Activated CD4-positive, alpha-beta memory T cell treated with anti-CD3 and anti-CD28 coated beads for 36 hours (primary cell): Measurements from ENCODE around the gene PIAS2. TPM values are rescaled to one million over a fixed set of nuclear protein-coding genes. Genes with fewer than 3 reads are reported as not detected.

Experiments
- CTCF ChIA-PET: fragments of 350-600 bp; sonication (Branson Sonifier 250); formaldehyde crosslinking; loops from one replicate; lab custom pipeline; 2021; ENCODE audit warnings: antibody characterized with exemption, inconsistent platforms; lab: Charles Lee
- POLR2A ChIA-PET: fragments of 350-600 bp; sonication (Branson Sonifier 250); formaldehyde crosslinking; loops from one replicate; lab custom pipeline; 2021; ENCODE audit warnings: antibody characterized with exemption; lab: Charles Lee
- DNase-seq: peaks from one replicate; pipeline ENCODE4 v3.0.0-alpha.2; 2020
- H3K27ac Mint-ChIP-seq: one replicate; pipeline ENCODE4 v1.8.0; 2021; ENCODE audit warnings: mixed read lengths
- H3K27me3 Mint-ChIP-seq: one replicate; pipeline ENCODE4 v1.8.0; 2021; ENCODE audit warnings: mixed read lengths
- H3K36me3 Mint-ChIP-seq: one replicate; pipeline ENCODE4 v1.8.0; 2021; ENCODE audit warnings: mixed read lengths
- H3K4me1 Mint-ChIP-seq: one replicate; pipeline ENCODE4 v1.8.0; 2021; ENCODE audit warnings: low read depth, mixed read lengths
- H3K4me3 Mint-ChIP-seq: one replicate; pipeline ENCODE4 v1.8.0; 2021; ENCODE audit warnings: mild to moderate bottlenecking, mixed read lengths
- H3K9me3 Mint-ChIP-seq: one replicate; pipeline ENCODE4 v1.8.0; 2021; ENCODE audit warnings: mixed read lengths
- intact Hi-C: fragments of 100-400 bp; cut with micrococcal nuclease; formaldehyde crosslinking; loops from one replicate; pipeline ENCODE4 v1.15.1; 2023
- total RNA-seq, 2 experiments: library from RNA; stranded (reverse); gene quantifications; one replicate each; pipeline ENCODE4 v1.2.3, GENCODE V29; 2021

Gene PIAS2
- total RNA-seq, 2 experiments from 2014 or later, result 19.7 to 22.1 TPM

DNA sequence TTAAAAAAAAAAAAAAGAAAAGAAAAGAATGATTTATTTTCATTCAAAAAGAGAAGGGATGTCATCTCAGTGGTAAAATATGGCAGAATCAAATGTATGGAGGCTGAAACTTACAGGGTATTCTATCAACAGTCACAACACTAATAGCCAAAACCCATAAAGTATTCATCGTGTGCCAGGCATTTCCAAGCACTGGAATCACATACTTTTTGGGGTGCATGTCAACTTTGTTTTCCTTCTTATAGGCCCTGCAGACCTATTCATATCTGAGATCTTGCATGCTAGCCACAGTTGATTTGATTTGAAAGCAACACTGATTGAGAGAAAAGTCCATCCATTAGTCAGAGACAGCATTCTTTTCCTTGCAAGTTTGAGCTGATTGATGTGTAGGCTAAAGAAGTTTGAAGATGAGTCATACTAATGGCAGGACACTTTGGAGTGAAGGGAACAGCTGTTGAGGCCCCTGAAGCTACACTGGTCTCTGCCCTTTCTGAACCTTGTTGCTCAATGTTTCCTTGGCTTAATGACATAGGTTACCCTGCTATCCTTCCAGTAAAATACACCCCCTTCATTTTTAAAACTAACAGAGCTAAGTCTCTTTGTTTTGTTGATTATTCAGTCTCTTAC is 22.1 kb upstream of the PIAS2 start:
- no peaks in the 10 kb centered on the region for H3K9me3 Mint-ChIP-seq
- CTCF ChIA-PET, result interaction anchor here (2.3 kb wide), 1 partner anchor 10 kb away, joined by 6 read pairs; no protein-coding TSS in a partner anchor
- intact Hi-C loops, result no loop called here
- H3K36me3 Mint-ChIP-seq, result no peaks in the 10 kb centered on the region
- no peak overlapping the region for H3K4me3 Mint-ChIP-seq
- POLR2A ChIA-PET, result no interaction called here
- H3K27ac Mint-ChIP-seq, result no peak overlapping the region
- no peak for DNase-seq
- H3K4me1 Mint-ChIP-seq, result no peaks in the 10 kb centered on the region
- peaks cover 3% of the 10 kb centered on the region for H3K27me3 Mint-ChIP-seq

DNA sequence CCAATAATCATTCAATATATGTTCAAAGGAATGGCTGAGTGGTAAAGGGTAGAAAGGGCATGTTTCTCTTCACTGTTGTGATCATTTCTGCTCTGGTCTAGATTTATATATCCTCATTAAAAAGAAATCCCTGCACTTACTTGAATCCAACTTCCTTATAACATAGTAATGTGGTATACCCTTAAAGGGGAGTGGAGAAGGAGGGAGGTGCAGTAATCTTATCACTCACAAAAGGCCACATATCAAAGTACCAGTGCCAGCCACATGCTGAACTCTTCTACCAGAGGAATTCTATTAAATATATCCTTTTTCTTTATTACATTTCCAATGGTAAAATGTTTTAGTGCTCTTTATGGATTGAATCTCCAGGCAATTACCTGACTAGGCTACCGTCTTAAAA is 3.3 kb upstream of the PIAS2 start:
- Mint-ChIP-seq H3K36me3 (no peaks in the 10 kb centered on the region), H3K9me3 (peaks cover 4% of the 10 kb centered on the region), H3K27ac (no peak overlapping the region), H3K27me3 (no peaks in the 10 kb centered on the region), H3K4me3 (no peak overlapping the region), H3K4me1 (peaks cover 20% of the 10 kb centered on the region)
- ChIA-PET CTCF (no interaction called here), POLR2A (no interaction called here)
- intact Hi-C loops, result no loop called here
- no peak for DNase-seq

DNA sequence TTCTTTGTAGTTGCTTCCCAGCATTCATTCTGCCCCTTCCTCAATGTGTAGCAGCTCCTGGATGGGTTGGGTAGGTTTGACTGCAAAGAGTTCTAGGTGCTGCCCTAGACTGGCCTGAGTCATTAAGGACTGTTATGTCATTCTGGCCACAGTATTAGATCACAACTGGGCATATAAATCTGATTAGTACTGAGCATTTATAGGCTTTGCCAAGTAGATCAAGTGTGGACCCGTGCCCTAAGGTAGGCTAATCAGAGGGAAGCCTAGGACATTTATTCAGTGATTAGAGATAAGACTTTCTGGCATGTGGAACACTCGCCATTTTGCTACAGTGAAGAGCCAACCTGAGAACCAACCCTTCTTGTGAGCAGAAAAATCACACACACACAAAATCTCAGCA is 2.8 kb upstream of the PIAS2 start:
- Mint-ChIP-seq H3K9me3 (peaks cover 4% of the 10 kb centered on the region), H3K4me3 (no peak overlapping the region), H3K27me3 (no peaks in the 10 kb centered on the region), H3K27ac (no peak overlapping the region), H3K4me1 (peaks cover 26% of the 10 kb centered on the region), H3K36me3 (no peaks in the 10 kb centered on the region)
- no peak for DNase-seq
- intact Hi-C loops, result no loop called here
- ChIA-PET POLR2A (no interaction called here), CTCF (no interaction called here)

DNA sequence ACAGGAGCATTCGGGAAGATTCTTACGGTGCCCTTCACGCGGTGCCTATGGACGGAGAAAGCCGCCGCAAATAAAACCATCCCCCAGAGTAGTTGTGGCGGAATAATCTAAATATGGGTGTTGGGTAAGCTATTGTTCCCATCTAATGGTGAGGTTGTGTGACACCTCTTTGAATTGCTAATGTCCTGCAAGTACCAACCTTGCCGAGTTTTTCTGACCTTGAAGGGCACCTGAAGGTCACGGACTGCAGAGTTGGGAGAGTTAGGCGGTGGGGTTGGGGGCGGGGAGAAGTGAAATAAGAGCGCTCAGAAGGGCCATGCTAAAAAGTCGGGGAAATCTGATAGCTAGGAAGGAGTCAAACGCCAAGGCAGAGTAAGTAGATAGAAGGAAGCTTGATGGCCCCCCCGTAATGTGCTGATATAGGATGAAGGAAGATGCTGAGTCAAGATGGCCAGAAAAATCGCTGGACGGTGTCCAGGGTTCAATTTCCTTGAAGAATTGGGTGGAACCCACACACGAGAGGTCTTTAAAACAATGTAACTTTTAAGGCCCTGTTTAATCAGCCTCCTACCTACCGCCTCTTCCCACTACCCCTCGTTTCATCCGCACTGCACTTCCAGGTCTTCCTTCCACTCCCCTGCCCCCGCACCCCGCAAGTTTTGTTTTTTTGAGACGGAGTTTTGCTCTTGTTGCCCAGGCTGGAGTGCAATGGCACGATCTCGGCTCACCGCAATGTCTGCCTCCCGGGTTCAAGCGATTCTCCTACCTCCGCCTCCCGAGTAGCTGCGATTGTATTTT is 695 bp upstream of the PIAS2 start:
- H3K4me3 Mint-ChIP-seq, result peak overlapping the region; percentile 82
- intact Hi-C loops, result loop anchor here (1.0 to 10.0 kb wide), 5 partner anchors 29 to 746 kb away; partner anchors contain the start of genes HDHD2 and IER3IP1
- ChIA-PET CTCF (interaction anchor here (1.6 kb wide), 1 partner anchor 10 kb away, joined by 3 read pairs; no protein-coding TSS in a partner anchor), POLR2A (interaction anchor here (1.0 kb wide), 2 partner anchors 96 to 232 kb away, joined by 3 to 4 read pairs; partner anchors contain the start of gene HDHD2)
- no peaks in the 10 kb centered on the region for H3K27me3 Mint-ChIP-seq
- no peaks in the 10 kb centered on the region for H3K36me3 Mint-ChIP-seq
- H3K4me1 Mint-ChIP-seq, result peaks cover 40% of the 10 kb centered on the region
- no peaks in the 10 kb centered on the region for H3K9me3 Mint-ChIP-seq
- H3K27ac Mint-ChIP-seq, result peak overlapping the region; percentile 50
- peak; percentile 33 for DNase-seq

DNA sequence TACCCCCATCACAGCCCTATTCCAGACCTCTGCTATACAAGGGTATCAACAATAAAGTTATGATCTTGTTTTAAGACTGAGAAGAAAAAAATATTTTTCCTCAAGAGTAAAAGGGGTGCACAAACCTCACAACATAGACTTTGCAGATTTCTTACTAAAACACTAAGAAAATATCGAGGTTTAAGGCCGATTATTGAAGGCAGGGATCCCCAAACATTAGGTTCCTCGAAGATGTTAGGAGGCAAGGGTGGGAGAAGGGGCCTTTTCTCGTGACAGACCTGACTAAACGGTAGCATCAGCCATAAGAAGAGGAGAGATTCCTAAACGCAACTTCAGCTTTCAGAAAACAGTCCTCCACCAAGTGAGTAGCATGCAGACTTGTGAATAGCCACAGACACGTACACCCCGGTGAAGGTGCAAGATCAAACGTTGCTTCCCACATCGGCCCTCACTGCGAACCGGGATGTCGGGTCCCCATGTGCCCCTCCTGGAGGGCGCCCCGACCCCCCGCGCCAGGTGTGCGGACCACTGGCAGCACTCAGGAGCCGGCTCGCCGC is 678 bp downstream of the PIAS2 start:
- intact Hi-C loops, result loop anchor here (1.0 to 10.0 kb wide), 5 partner anchors 30 to 744 kb away; partner anchors contain the start of genes HDHD2 and IER3IP1
- Mint-ChIP-seq H3K27ac (peak overlapping the region; percentile 72), H3K4me3 (peak overlapping the region; percentile 82), H3K27me3 (no peaks in the 10 kb centered on the region), H3K36me3 (no peaks in the 10 kb centered on the region), H3K4me1 (peaks cover 40% of the 10 kb centered on the region), H3K9me3 (no peaks in the 10 kb centered on the region)
- ChIA-PET POLR2A (interaction anchor here (1.0 kb wide), 1 partner anchor 94 kb away, joined by 4 read pairs; no protein-coding TSS in a partner anchor), CTCF (interaction anchor here (1.6 kb wide), 1 partner anchor 12 kb away, joined by 3 read pairs; no protein-coding TSS in a partner anchor)
- DNase-seq, result no peak

DNA sequence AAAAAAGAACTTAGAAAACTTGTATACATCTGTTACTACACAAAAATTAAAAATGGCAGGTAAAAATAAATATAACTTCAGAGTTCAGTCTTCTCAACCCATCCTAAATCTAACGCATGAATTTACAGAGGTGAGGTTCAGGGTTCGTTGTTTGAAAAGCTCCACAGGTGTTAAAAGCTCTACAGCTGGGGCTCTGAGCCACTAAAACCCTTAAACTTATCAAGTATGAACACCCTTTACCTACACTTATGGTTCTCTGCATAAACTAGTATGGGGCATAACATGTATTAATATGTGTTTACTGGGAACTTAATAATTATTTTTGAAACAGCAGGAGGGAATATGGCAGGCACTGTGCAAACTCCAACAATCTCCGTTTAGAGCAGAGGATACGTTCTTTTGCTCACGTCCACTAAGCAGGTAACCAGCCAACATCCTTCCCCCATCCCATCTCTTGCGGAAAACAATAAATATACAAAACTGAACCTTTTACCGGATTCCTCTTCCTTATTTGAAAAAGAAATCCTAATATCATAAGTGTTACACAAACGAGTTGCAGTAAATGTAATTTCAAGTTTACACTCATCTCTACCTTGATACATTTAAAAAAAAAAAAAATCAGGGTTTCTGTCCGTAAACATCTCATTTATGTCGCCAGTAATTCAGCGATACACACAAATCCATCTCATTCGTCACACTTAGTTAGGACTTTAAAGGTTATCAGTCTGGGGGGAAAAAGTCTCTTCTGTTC is 1.3 kb downstream of the PIAS2 start:
- no peaks in the 10 kb centered on the region for H3K36me3 Mint-ChIP-seq
- POLR2A ChIA-PET, result no interaction called here
- no peaks in the 10 kb centered on the region for H3K27me3 Mint-ChIP-seq
- H3K9me3 Mint-ChIP-seq, result no peaks in the 10 kb centered on the region
- peak overlapping the region; percentile 72 for H3K27ac Mint-ChIP-seq
- peak overlapping the region; percentile 82 for H3K4me3 Mint-ChIP-seq
- intact Hi-C loops, result loop anchor here (2.0 to 10.0 kb wide), 4 partner anchors 31 to 744 kb away; partner anchors contain the start of gene IER3IP1
- CTCF ChIA-PET, result no interaction called here
- H3K4me1 Mint-ChIP-seq, result peaks cover 40% of the 10 kb centered on the region
- DNase-seq, result no peak

DNA sequence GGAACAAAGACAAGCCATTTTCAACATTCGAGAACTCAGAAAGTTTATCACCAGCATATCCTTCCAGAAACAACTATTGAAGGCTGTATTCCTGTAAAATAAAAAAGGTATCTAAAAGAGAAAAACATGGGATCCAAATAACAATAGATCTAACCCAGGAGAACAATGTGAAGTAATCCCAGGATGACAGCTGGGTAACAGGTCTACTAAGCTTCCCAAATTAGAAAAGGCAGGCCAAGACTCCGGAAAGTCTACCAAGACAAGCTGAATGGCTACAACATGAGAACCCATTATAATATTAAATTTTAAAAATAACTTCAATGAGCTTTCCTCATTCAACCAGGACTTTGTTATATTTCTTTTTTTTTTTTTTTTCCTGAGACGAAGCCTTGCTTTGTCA is 6.5 kb downstream of the PIAS2 start:
- H3K9me3 Mint-ChIP-seq, result no peaks in the 10 kb centered on the region
- H3K36me3 Mint-ChIP-seq, result peaks cover 4% of the 10 kb centered on the region
- no peak overlapping the region for H3K27ac Mint-ChIP-seq
- ChIA-PET CTCF (no interaction called here), POLR2A (interaction anchor here (0.6 kb wide), 1 partner anchor 433 kb away, joined by 3 read pairs; no protein-coding TSS in a partner anchor)
- H3K4me3 Mint-ChIP-seq, result no peak overlapping the region
- H3K27me3 Mint-ChIP-seq, result no peaks in the 10 kb centered on the region
- H3K4me1 Mint-ChIP-seq, result peaks cover 22% of the 10 kb centered on the region
- intact Hi-C loops, result loop anchor here (10.0 kb wide), 1 partner anchor 264 kb away; the partner anchor contains the start of gene IER3IP1
- DNase-seq, result no peak

DNA sequence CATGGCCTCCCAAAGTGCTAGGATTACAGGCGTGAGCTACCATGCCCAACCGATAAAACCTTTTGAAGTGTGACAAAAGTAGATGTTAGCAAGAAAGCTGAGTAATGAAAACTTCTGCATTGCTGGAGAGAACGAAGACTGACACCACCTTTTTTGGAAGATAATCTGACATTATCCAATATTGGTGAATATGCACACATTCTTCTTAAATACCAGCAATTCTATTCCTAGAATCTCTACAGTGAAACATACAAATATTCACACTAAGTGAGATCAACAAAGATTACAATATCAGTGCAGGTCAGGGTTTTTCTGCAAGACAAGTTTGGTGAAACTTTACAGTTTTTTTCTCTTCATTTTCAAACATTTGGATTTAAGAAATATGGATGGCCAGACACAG is 7.8 kb downstream of the PIAS2 start:
- no peaks in the 10 kb centered on the region for H3K9me3 Mint-ChIP-seq
- H3K4me3 Mint-ChIP-seq, result no peak overlapping the region
- ChIA-PET CTCF (no interaction called here), POLR2A (no interaction called here)
- H3K36me3 Mint-ChIP-seq, result peaks cover 4% of the 10 kb centered on the region
- no peak overlapping the region for H3K27ac Mint-ChIP-seq
- intact Hi-C loops, result no loop called here
- no peak for DNase-seq
- peaks cover 9% of the 10 kb centered on the region for H3K4me1 Mint-ChIP-seq
- H3K27me3 Mint-ChIP-seq, result no peaks in the 10 kb centered on the region

DNA sequence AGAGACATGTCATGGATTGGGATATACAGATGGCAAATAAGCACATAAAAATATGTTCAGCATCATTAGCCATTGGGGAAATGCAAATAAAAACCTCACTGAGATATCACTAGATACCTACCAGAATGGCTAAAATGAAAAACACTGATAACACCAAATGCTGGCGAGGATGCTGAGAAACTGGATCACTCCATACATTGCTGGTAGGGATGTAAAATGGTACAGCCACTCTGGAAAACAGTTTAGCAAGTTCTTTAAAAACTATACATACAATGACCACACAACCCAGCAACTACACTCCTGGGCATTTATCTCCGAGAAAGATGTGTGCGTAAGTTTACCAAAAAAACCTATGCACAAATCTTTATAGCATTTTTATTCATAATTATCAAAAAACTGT is 13.9 kb downstream of the PIAS2 start:
- intact Hi-C loops, result no loop called here
- CTCF ChIA-PET, result no interaction called here
- POLR2A ChIA-PET, result no interaction called here
- Mint-ChIP-seq H3K4me3 (no peak overlapping the region), H3K27me3 (no peaks in the 10 kb centered on the region), H3K4me1 (peaks cover 12% of the 10 kb centered on the region), H3K36me3 (peaks cover 24% of the 10 kb centered on the region), H3K9me3 (no peaks in the 10 kb centered on the region), H3K27ac (no peak overlapping the region)
- no peak for DNase-seq

DNA sequence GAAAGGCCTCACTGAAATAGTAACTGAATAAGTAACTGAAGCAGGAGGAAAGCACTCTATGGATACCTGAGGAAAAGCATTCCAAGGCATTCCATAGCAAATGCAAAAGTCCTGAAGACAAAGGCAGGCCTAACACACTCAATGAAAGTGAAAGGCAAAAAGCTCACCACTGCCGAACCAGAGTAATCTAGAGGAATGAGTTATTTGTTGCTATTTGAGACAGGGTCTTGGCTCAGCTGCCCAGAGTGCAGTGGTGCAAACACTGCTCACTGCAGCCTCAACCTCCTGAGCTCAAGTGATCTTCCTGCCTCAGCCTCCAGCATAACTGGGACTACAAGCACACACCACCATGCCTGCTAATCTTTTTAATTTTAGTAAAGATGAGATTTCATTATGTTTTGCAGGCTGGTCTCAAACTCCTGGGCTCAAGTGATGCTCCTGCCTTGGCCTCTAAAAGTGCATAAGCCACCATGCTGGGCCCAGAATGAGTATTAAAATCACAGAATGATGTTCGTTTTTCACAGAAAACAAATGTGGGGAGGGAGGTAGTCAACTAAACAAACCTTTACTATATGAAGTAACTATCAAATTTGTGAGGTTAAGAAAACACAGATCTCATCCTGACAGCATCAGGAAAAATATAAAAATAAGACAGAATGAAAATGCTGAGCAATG is 17.9 kb downstream of the PIAS2 start:
- POLR2A ChIA-PET, result no interaction called here
- CTCF ChIA-PET, result no interaction called here
- no peaks in the 10 kb centered on the region for H3K27me3 Mint-ChIP-seq
- H3K4me1 Mint-ChIP-seq, result peaks cover 12% of the 10 kb centered on the region
- no peak overlapping the region for H3K27ac Mint-ChIP-seq
- no peak overlapping the region for H3K4me3 Mint-ChIP-seq
- no peaks in the 10 kb centered on the region for H3K9me3 Mint-ChIP-seq
- intact Hi-C loops, result no loop called here
- peaks cover 24% of the 10 kb centered on the region for H3K36me3 Mint-ChIP-seq
- no peak for DNase-seq

DNA sequence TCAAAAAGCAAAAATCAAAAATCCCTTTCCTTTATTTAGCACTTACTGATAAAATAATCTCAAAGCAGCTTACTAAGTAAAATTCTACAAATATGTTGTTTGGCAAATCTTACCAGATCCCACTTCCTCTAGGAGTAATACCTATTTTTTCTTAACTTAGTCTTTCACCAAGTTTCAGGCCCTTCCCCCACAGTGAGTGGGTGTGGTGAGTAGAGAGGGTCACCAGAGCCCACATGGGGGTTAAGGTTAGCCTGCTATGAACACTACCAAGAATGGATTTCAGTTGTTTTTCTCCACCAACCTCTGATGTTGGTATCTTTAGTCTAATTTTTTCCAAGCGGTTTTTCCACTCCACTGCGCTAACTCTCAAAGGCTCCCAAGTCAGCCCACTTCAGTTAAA is 23.2 kb downstream of the PIAS2 start:
- intact Hi-C loops, result no loop called here
- Mint-ChIP-seq H3K36me3 (peaks cover 23% of the 10 kb centered on the region), H3K4me3 (no peak overlapping the region), H3K9me3 (peaks cover 6% of the 10 kb centered on the region), H3K4me1 (peaks cover 31% of the 10 kb centered on the region), H3K27me3 (no peaks in the 10 kb centered on the region), H3K27ac (no peak overlapping the region)
- peak; percentile 10 for DNase-seq
- ChIA-PET POLR2A (no interaction called here), CTCF (interaction anchor here (0.8 kb wide), 1 partner anchor 1518 kb away, joined by 3 read pairs; no protein-coding TSS in a partner anchor)
